ENCODE data around the gene PPY. TPM values are rescaled to one million over a fixed set of nuclear protein-coding genes. Genes with fewer than 3 reads are reported as not detected.

Gene PPY
- total and polyA plus RNA-seq, 2 donors (not counting 1 experiment from before 2014, with no cell fraction given), result not detected

Other genes starting within 250 kb of the PPY start
- not detected in 2 replicates for gene SOST, start 183.7 kb downstream of the PPY start, total RNA-seq
- not detected in 2 replicates for gene SOST, start 183.7 kb downstream of the PPY start, polyA plus RNA-seq
- gene DUSP3, start 163.5 kb downstream of the PPY start, total RNA-seq, result 17.8 and 18.2 TPM in 2 replicates
- 8.9 and 13.7 TPM in 2 replicates for gene DUSP3, start 163.5 kb downstream of the PPY start, polyA plus RNA-seq
- not detected in 2 replicates for gene CFAP97D1, start 162.0 kb downstream of the PPY start, total RNA-seq
- 0.01 and 0.04 TPM in 2 replicates for gene CFAP97D1, start 162.0 kb downstream of the PPY start, polyA plus RNA-seq
- not detected in 2 replicates for gene MPP3, start 109.3 kb downstream of the PPY start, total RNA-seq
- gene MPP3, start 109.3 kb downstream of the PPY start, polyA plus RNA-seq, result 0.16 TPM in 1 of 2 replicates, not detected in the other
- not detected in 2 replicates for gene CD300LG, start 95.3 kb downstream of the PPY start, total RNA-seq
- gene CD300LG, start 95.3 kb downstream of the PPY start, polyA plus RNA-seq, result not detected in 2 replicates
- not detected in 2 replicates for gene MPP2, start 34.9 kb downstream of the PPY start, total RNA-seq
- 0.10 and 0.15 TPM in 2 replicates for gene MPP2, start 34.9 kb downstream of the PPY start, polyA plus RNA-seq
- gene PYY, start 11.5 kb upstream of the PPY start, total RNA-seq, result not detected in 2 replicates
- gene PYY, start 11.5 kb upstream of the PPY start, polyA plus RNA-seq, result 0.19 TPM in 1 of 2 replicates, not detected in the other
- gene NAGS, start 62.1 kb upstream of the PPY start, total RNA-seq, result 1.9 and 2.2 TPM in 2 replicates
- 0.42 and 0.66 TPM in 2 replicates for gene NAGS, start 62.1 kb upstream of the PPY start, polyA plus RNA-seq
- gene TMEM101, start 72.5 kb upstream of the PPY start, total RNA-seq, result 25.2 and 25.3 TPM in 2 replicates
- 15.4 and 16.3 TPM in 2 replicates for gene TMEM101, start 72.5 kb upstream of the PPY start, polyA plus RNA-seq
- 31.2 and 36.5 TPM in 2 replicates for gene LSM12, start 124.2 kb upstream of the PPY start, total RNA-seq
- gene LSM12, start 124.2 kb upstream of the PPY start, polyA plus RNA-seq, result 16.0 and 16.8 TPM in 2 replicates
- 26.7 and 28.5 TPM in 2 replicates for gene G6PC3, start 128.3 kb upstream of the PPY start, total RNA-seq
- 20.0 and 24.3 TPM in 2 replicates for gene G6PC3, start 128.3 kb upstream of the PPY start, polyA plus RNA-seq
- gene HDAC5, start 181.2 kb upstream of the PPY start, total RNA-seq, result 104 and 113 TPM in 2 replicates
- 99.8 and 107 TPM in 2 replicates for gene HDAC5, start 181.2 kb upstream of the PPY start, polyA plus RNA-seq
- gene HROB, start 199.5 kb upstream of the PPY start, total RNA-seq, result 2.7 and 3.2 TPM in 2 replicates
- 1.0 TPM in 2 replicates for gene HROB, start 199.5 kb upstream of the PPY start, polyA plus RNA-seq
- not detected in 2 replicates for gene ASB16, start 228.2 kb upstream of the PPY start, total RNA-seq
- gene ASB16, start 228.2 kb upstream of the PPY start, polyA plus RNA-seq, result not detected in 2 replicates
- 50.9 and 52.3 TPM in 2 replicates for gene TMUB2, start 244.5 kb upstream of the PPY start, total RNA-seq
- gene TMUB2, start 244.5 kb upstream of the PPY start, polyA plus RNA-seq, result 95.0 and 114 TPM in 2 replicates

Measured in B cell (primary cell).